Measurements from ENCODE around the gene DPYSL3.
"Not testable (repeated sequence)": the region's sequence is repeated elsewhere in the genome, so short reads cannot be mapped to it uniquely, and the experiment has no call there.

DPYSL3 gene

DNA sequence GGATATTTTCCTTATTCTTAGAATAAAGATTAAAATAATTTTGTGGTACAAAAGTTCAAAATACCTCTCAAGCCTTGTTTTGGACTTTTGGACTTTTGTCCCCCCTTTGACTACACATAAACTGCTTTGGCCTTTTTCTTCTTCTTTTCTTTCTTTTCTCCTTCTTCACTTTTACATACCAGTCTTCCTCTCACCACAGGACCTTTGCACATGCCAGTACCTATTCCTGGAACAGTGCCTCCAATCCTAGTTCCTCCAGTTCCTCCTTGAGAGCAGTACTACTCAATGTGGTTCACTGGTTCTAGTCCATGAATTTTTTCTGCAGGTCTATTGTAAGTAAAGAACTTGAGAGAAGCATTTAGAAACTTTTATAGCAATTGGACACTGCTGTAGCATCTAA is 138.6 kb downstream of the DPYSL3 start:
- no peak for DNase-seq (ENCODE audit: low read depth in 2 of 2)

DNA sequence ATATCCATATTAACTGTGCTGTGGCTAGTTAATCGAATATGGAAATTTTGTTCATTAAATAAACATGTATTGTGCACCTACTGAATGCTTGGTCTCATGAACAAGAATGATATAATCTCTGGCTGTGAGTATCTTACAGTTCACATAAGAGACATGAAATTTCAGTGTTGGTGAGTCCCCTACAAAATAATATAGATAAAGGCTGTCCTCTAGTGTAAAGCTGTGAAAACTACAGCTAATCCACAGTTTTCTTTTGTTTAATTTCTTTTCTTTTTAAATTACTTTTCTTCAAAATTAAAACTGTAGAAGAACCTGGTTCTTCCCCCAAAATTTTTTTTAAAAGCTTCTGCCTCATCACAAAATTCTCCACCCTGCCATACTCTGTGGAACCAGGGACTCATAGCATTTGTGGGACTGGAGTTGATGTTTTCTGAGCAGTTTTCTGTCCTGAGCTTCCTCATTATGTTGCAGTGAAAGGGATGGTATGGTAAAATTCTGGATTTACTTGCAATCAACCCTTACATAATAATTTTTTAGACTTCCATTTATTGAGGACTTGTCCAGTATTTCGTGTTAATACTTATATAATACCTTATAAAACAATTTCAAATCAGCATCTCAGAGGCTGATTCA is 140.0 kb downstream of the DPYSL3 start:
- no peak for DNase-seq (ENCODE audit: low read depth in 2 of 2)

DNA sequence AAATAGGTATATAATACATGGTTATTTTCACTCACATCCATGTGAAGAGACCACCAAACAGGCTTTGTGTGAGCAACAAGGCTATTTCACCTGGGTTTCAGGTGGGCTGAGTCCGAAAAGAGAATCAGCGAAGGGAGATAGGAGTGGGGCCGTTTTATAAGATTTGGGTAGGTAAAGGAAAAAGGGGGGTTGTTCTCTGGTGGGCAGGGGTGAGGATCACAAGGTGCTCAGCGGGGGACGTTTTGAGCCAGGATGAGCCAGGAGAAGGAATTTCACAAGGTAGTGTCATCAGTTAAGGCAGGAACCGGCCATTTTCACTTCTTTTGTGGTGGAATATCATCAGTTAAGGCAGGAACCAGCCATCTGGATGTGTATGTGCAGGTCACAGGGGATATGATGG is 142.5 kb downstream of the DPYSL3 start:
- not testable (repeated sequence) for DNase-seq (ENCODE audit: low read depth in 2 of 2)

DNA sequence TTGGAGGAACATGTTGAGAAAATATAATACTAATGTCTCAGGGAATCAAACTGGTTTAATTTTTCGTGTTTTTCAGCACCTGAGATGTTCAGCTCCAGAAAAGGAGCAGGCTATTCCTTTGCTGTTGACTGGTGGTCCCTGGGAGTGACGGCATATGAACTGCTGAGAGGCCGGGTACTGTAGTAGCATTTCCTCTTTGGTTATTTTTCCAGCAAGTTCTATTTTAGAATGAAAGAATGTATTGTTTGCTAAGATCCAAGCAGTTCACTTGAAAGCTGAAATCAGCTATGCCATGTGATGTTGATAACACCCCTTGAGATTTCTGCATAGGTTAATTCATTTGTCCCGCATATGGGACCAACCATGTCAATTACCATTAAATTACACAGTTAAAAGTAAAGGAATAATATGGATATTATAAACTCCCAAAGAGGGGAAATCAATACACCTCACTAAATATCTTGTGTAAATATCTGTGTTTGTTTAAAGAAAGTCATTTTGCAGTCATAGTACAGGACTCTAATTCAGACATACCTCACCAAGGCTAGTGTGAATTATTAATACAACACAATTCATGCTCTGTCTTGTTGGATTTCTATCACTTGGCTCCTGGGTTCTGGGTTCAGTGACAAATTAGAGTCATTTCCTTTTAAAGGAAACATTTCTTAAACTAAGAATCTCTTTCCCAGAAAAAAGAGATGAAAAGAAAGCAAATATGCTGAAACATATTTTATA is 148.3 kb downstream of the DPYSL3 start:
- DNase-seq (ENCODE audit: low read depth in 2 of 2), result no peak

DNA sequence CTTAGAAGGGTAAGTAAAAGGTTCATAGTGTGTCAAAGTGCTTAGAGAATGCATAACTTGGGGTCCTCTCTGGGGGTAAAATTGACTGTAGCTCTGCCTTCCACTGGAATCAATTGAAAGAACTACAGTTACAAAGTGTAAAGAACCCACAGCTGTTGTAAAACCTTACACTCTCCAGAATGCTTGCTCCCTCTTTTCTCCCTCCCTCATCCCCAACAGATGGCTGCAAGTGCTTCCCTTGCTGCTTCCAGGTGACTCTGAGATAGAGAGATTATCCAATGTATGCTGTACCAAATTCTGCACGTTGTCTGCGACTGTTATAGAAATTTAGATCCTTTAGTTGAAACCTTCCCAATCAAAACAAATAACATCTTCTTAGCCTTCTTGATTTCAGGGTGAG is 149.1 kb downstream of the DPYSL3 start:
- no peak for DNase-seq (ENCODE audit: low read depth in 2 of 2)

DNA sequence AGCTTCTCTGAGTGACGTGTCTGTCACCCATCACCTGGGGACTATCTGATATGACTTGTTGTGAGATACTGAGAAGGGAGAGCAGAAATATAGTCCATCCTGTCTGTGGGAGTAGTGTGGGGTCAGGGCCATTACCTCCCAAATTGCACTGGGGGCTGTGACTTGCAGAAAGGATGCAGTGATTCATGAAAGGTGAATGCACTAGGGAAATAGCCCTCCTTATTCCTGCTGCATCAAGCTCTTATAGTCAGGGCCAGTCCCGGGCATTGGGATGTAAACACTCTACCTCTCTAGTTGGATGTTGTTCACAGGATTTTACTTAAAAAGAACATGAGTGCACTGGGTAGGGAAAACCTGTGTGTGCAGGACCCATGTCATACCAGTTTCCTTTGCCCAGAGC is 150.3 kb downstream of the DPYSL3 start:
- DNase-seq (ENCODE audit: low read depth in 2 of 2), result no peak

DNA sequence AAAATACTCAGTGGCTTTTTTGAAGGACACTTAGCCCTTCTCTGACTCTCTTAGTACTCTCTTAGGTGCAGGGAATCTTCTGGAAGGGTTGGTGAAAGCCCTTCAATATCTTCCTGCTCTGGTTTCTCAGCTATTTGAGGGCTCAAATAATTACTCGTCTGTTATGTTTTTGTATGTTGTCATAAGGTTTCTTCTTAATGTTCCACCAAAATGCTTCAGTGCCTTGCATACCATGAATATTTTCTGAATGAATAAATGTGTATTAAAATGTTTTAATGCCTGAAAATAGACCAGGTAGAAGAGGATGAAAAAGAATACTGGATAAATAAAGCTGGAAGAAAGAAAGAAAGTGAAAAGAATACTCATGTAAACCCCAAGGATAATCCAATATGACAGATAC is 150.8 kb downstream of the DPYSL3 start:
- DNase-seq (ENCODE audit: low read depth in 2 of 2), result no peak

DNA sequence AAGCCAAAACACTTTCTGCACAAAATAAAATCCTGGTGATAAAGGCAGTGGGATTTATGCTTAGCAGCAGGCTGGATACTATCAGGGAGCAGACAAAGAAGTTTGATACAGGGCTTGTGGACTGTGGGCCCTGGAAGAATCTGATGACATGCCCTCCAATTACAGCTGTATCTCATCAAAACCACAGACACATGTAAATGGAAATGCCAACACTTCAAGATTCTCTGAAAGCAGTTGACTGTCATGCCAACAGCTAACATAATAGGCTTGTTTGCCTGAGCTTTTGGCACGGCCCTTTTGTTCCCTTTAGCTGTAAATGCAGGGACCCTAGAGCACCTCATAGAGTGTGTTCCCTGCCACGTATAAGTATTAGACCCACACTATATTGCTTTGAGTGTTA is 160.6 kb downstream of the DPYSL3 start:
- no peak for DNase-seq (ENCODE audit: low read depth in 2 of 2)

DNA sequence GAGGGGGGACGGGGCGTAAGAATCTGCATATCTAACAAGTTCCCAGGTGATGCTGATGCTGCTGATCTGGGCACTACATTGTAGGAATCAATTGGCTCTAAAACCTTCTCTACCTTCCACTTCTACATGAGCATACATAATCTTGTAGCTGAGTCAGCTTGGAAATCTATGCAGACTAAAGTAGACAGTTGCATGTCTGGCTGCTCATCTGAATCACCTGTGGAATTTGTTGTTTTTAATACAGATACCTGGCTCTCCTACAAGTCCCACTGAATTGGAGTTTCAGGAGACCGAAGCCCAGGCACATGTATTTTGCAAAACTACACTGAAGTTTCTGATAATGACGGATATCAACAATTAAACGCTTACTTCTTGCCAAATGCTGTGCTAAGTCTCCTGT is 161.4 kb downstream of the DPYSL3 start:
- no peak for DNase-seq (ENCODE audit: low read depth in 2 of 2)

DNA sequence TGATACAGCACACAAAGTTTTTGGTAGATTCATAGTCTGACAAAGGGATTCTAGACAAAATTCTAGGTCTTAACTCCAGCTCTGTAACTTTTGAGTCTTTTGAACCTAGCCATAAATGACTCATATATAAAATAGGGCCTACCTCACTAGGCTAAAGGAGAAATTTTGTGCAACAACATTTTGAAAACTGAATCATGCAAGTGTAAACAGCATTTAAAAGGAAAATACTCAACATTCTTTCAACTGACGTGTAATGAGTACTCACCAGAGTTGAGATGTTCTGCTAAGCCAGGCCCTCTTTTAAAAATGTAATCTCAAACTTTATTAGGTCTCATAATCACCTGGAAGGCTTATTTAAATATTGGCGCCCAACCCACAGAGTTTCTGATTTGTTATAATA is 161.8 kb downstream of the DPYSL3 start:
- no peak for DNase-seq (ENCODE audit: low read depth in 2 of 2)

DNA sequence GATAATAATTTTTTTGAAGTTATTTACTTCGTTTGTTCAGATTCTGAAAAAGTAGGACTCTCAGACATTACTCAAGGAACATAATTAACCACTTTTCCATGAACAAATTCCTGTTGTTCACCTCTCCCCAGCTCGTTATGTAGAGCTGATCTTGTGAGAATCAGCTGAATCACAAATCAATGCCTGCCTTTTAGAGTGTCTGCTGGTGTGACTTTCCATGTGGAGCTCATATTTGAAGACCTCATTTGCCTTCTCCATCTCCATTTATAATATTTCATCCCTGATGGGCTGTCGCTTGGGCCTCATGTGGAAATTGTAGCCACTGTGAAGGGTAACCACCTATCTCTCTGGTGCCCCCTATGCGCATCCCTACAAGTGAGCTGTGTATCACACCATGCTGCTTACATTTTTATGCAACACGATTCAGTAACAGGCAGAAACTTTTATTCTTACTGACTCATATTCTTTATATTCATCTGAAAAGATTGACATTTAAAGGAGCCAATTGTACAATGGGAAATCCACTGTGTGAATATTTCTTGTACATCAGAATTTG is 163.8 kb downstream of the DPYSL3 start:
- no peak for DNase-seq (ENCODE audit: low read depth in 2 of 2)

DNA sequence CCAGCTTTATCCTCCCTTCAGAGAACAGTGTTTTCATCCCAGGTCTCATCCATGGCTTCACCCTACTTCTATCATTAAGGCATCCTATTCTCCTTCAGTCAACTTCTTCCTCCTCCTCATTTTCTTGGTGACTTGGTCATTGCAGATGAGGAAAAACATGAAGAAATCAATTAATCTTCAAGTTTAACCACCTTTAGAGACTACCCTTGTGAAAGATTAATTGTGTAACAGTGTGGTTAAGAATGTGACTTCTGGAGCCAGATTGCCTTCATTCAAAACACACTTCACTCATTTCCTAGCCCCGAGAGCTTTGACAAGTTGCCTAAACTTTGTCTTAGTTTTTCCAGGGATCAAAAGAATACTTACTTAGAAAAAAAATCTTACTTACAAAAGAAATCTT is 165.0 kb downstream of the DPYSL3 start:
- no peak for DNase-seq (ENCODE audit: low read depth in 2 of 2)

DNA sequence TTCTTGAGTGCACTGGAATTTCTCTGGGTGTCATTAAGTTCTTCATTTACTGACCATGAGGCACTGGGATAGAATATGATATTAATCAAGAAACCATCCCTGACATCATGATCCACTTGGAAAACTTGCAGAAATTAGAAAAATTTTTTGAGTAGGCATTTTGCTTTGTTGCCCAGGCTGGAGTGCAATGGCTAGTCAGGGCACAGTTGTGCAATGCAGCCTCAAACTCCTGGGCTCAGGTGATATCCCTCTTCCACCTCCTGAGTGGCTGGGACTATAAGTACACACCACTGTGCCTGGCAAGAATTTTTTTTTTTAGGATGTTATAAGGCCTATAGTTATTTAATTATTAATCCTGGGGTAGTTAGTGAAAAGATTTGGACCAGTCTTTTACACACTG is 168.5 kb downstream of the DPYSL3 start:
- no peak for DNase-seq (ENCODE audit: low read depth in 2 of 2)

DNA sequence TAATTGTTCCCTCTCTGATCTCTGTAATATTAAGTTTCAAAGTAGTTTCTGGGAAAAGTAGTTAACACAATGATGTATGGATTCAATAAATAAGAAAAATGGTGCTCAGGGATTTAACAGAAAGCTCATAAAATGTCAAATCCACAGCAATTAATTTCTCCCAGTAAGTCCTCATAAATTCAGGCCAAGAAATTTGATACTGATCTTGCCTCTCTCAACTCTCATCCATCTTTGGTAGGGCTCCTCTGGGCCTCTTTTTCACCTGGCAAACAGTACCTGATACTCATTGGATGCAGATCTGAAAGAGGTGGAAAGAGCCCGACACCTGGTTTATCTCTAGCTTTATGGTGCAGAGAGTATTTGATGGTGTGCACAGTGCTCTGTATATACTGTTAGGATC is 168.9 kb downstream of the DPYSL3 start:
- no peak for DNase-seq (ENCODE audit: low read depth in 2 of 2)

Data from stimulated activated CD8-positive, alpha-beta memory T cell treated with anti-CD3 and anti-CD28 coated beads, Interleukin-15, amount 100 ng/mL, for 48 hours (primary cell).